ENCODE measurements around the gene SORBS1. TPM values are rescaled to one million over a fixed set of nuclear protein-coding genes. Genes with fewer than 3 reads are reported as not detected.

The SORBS1 gene
- polyA plus RNA-seq, 1 donor from 2014 or later = 39.5 TPM

DNA sequence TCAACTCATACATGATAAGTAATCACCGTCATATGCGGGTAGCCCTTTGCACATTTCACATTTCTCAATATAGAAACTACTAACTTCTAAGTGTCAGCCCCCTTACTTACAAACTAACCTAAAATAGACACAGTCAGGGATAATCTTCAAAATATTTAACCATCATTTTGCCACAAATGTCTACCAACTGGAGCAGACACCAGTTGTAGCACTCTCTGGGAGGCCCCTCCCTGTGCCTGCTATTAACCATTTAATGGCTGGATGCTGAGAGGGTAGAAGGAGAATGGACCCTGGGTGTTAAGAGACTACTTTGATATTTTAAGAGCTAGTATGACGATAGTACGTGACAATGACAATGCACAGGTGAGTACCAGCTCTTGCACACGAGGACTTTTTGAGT, 116.4 kb downstream of the SORBS1 start:
- Histone ChIP-seq H3K4me2 (ENCODE audit: low read length) (no peak overlapping the region), H3K27me3 (ENCODE audit: insufficient read depth, low read depth, low read length) (no peaks in the 10 kb centered on the region), H3K4me3 (ENCODE audit: low read length) (no peak overlapping the region), H3K79me2 (replicated peaks; ENCODE audit: insufficient read depth, low read length) (no peaks in the 10 kb centered on the region), H3K9ac (ENCODE audit: low read length) (no peak overlapping the region), H3K27ac (ENCODE audit: low read length) (no peak overlapping the region), H3K36me3 (ENCODE audit: insufficient read depth, low read length) (no peaks in the 10 kb centered on the region), H3K9me2 (ENCODE audit: insufficient read depth, low read length) (no peaks in the 10 kb centered on the region), H3F3A (ENCODE audit: insufficient read depth, low read length, poor library complexity, severe bottlenecking) (no peaks in the 10 kb centered on the region), H4K20me1 (ENCODE audit: insufficient read depth) (no peaks in the 10 kb centered on the region), H2AFZ (ENCODE audit: low read depth, low read length) (no peak overlapping the region), H3K9me3 (ENCODE audit: low read length) (no peaks in the 10 kb centered on the region)
- no peak for TF ChIP-seq POLR2AphosphoS5 (IDR thresholded peaks at IDR 0.05)
- TF ChIP-seq, protein P1, sequence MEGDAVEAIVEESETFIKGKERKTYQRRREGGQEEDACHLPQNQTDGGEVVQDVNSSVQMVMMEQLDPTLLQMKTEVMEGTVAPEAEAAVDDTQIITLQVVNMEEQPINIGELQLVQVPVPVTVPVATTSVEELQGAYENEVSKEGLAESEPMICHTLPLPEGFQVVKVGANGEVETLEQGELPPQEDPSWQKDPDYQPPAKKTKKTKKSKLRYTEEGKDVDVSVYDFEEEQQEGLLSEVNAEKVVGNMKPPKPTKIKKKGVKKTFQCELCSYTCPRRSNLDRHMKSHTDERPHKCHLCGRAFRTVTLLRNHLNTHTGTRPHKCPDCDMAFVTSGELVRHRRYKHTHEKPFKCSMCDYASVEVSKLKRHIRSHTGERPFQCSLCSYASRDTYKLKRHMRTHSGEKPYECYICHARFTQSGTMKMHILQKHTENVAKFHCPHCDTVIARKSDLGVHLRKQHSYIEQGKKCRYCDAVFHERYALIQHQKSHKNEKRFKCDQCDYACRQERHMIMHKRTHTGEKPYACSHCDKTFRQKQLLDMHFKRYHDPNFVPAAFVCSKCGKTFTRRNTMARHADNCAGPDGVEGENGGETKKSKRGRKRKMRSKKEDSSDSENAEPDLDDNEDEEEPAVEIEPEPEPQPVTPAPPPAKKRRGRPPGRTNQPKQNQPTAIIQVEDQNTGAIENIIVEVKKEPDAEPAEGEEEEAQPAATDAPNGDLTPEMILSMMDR (IDR thresholded peaks at IDR 0.05; ENCODE audit: poor library complexity, severe bottlenecking) = no peak
- no peak for TF ChIP-seq TAF1 (IDR thresholded peaks at IDR 0.05; ENCODE audit: low read depth)
- no peak for TF ChIP-seq SMC3 (conservative IDR thresholded peaks at IDR 0.05; ENCODE audit: poor library complexity)
- no peak for TF ChIP-seq EZH2 (IDR thresholded peaks at IDR 0.05; ENCODE audit: borderline replicate concordance, insufficient read depth, low read length, poor library complexity, severe bottlenecking)
- TF ChIP-seq, protein P2, sequence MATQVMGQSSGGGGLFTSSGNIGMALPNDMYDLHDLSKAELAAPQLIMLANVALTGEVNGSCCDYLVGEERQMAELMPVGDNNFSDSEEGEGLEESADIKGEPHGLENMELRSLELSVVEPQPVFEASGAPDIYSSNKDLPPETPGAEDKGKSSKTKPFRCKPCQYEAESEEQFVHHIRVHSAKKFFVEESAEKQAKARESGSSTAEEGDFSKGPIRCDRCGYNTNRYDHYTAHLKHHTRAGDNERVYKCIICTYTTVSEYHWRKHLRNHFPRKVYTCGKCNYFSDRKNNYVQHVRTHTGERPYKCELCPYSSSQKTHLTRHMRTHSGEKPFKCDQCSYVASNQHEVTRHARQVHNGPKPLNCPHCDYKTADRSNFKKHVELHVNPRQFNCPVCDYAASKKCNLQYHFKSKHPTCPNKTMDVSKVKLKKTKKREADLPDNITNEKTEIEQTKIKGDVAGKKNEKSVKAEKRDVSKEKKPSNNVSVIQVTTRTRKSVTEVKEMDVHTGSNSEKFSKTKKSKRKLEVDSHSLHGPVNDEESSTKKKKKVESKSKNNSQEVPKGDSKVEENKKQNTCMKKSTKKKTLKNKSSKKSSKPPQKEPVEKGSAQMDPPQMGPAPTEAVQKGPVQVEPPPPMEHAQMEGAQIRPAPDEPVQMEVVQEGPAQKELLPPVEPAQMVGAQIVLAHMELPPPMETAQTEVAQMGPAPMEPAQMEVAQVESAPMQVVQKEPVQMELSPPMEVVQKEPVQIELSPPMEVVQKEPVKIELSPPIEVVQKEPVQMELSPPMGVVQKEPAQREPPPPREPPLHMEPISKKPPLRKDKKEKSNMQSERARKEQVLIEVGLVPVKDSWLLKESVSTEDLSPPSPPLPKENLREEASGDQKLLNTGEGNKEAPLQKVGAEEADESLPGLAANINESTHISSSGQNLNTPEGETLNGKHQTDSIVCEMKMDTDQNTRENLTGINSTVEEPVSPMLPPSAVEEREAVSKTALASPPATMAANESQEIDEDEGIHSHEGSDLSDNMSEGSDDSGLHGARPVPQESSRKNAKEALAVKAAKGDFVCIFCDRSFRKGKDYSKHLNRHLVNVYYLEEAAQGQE (IDR thresholded peaks at IDR 0.05; ENCODE audit: borderline replicate concordance) = no peak
- no peak for TF ChIP-seq RAD21 (conservative IDR thresholded peaks at IDR 0.05)
- no peak for TF ChIP-seq EP300 (conservative IDR thresholded peaks at IDR 0.05; ENCODE audit: poor library complexity, severe bottlenecking)
- TF ChIP-seq MXI1 (conservative IDR thresholded peaks at IDR 0.05; ENCODE audit: poor library complexity, severe bottlenecking) = no peak

DNA sequence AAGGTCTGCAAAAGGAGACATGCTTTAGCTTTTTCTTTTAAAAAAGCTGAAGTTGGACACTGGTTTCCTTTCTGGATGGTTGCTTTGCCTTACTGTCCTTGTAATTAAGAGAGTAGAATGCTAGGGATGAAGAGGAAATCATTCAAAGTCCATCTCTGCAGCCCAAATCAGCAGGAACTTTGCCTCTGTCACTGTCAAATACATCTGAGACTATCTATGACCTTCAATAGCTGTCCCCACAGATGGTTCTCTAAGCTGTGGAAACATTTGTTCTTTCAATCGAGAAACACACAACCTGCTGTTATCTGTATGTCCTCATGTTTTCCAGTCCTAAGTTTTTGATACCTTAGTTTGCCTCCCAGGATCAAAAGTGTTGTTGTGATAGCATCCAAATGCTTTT, 117.5 kb downstream of the SORBS1 start:
- H3K27ac ChIP-seq (ENCODE audit: low read length) = no peak overlapping the region
- no peaks in the 10 kb centered on the region for H3K36me3 ChIP-seq (ENCODE audit: insufficient read depth, low read length)
- H3K4me2 ChIP-seq (ENCODE audit: low read length) = no peak overlapping the region
- TF ChIP-seq SMC3 (conservative IDR thresholded peaks at IDR 0.05; ENCODE audit: poor library complexity) (no peak), MXI1 (conservative IDR thresholded peaks at IDR 0.05; ENCODE audit: poor library complexity, severe bottlenecking) (no peak), RAD21 (conservative IDR thresholded peaks at IDR 0.05) (no peak), POLR2AphosphoS5 (IDR thresholded peaks at IDR 0.05) (no peak), EP300 (conservative IDR thresholded peaks at IDR 0.05; ENCODE audit: poor library complexity, severe bottlenecking) (no peak), EZH2 (IDR thresholded peaks at IDR 0.05; ENCODE audit: borderline replicate concordance, insufficient read depth, low read length, poor library complexity, severe bottlenecking) (no peak), TAF1 (IDR thresholded peaks at IDR 0.05; ENCODE audit: low read depth) (no peak)
- TF ChIP-seq, protein P2 (IDR thresholded peaks at IDR 0.05; ENCODE audit: borderline replicate concordance) = no peak
- TF ChIP-seq, protein P1 (IDR thresholded peaks at IDR 0.05; ENCODE audit: poor library complexity, severe bottlenecking) = no peak
- no peaks in the 10 kb centered on the region for H4K20me1 ChIP-seq (ENCODE audit: insufficient read depth)
- no peaks in the 10 kb centered on the region for H3K9me3 ChIP-seq (ENCODE audit: low read length)
- H3K27me3 ChIP-seq (ENCODE audit: insufficient read depth, low read depth, low read length) = no peaks in the 10 kb centered on the region
- H3K79me2 ChIP-seq (replicated peaks; ENCODE audit: insufficient read depth, low read length) = no peaks in the 10 kb centered on the region
- no peaks in the 10 kb centered on the region for H3K9me2 ChIP-seq (ENCODE audit: insufficient read depth, low read length)
- no peak overlapping the region for H3K4me3 ChIP-seq (ENCODE audit: low read length)
- no peaks in the 10 kb centered on the region for H3F3A ChIP-seq (ENCODE audit: insufficient read depth, low read length, poor library complexity, severe bottlenecking)
- H2AFZ ChIP-seq (ENCODE audit: low read depth, low read length) = no peak overlapping the region
- no peak overlapping the region for H3K9ac ChIP-seq (ENCODE audit: low read length)

Data from neural cell (in vitro differentiated cells).